Stimulated activated CD4-positive, alpha-beta T cell treated with anti-CD3 and anti-CD28 coated beads, Interleukin-4, amount 100 ng/mL, for 4 hours (primary cell): ENCODE measurements around the gene AP4S1.
"Not testable (repeated sequence)": the region's sequence is repeated elsewhere in the genome, so short reads cannot be mapped to it uniquely, and the experiment has no call there.

Experiments used
- DNase-seq, 2 experiments: peaks; one replicate each; pipeline ENCODE4 v3.0.0-alpha.2; 2020

AP4S1 gene

GRCh38 chr14:31045501-31046080 lies 20.1 kb downstream of the AP4S1 start:
- no peak for DNase-seq

- no peak for DNase-seq
Measured at GRCh38 chr14:31047503-31047902, 22.1 kb downstream of the AP4S1 start.

GRCh38 chr14:31051023-31051422 lies 25.6 kb downstream of the AP4S1 start:
- no peak for DNase-seq

- no peak for DNase-seq
Measured at GRCh38 chr14:31051511-31051910, 26.1 kb downstream of the AP4S1 start.

GRCh38 chr14:31052905-31053586 lies 27.6 kb downstream of the AP4S1 start:
- DNase-seq = not testable (repeated sequence)

- no peak for DNase-seq
Measured at GRCh38 chr14:31057035-31057434, 31.6 kb downstream of the AP4S1 start.

GRCh38 chr14:31057701-31058364 lies 32.4 kb downstream of the AP4S1 start:
- no peak for DNase-seq

GRCh38 chr14:31059152-31059924 lies 33.9 kb downstream of the AP4S1 start:
- DNase-seq = no peak

GRCh38 chr14:31060253-31060875 lies 34.9 kb downstream of the AP4S1 start:
- no peak for DNase-seq

- DNase-seq = not testable (repeated sequence)
Measured at GRCh38 chr14:31062908-31063307, 37.5 kb downstream of the AP4S1 start.

- no peak for DNase-seq
Measured at GRCh38 chr14:31068235-31068634, 42.8 kb downstream of the AP4S1 start.

GRCh38 chr14:31069343-31069742 lies 43.9 kb downstream of the AP4S1 start:
- no peak for DNase-seq

- DNase-seq = no peak
Measured at GRCh38 chr14:31070431-31070830, 45.0 kb downstream of the AP4S1 start.

- no peak for DNase-seq
Measured at GRCh38 chr14:31071151-31071550, 45.7 kb downstream of the AP4S1 start.

- no peak for DNase-seq
Measured at GRCh38 chr14:31075144-31075543, 49.7 kb downstream of the AP4S1 start.

GRCh38 chr14:31078766-31079165 lies 53.3 kb downstream of the AP4S1 start:
- DNase-seq = no peak

GRCh38 chr14:31080056-31080455 lies 54.6 kb downstream of the AP4S1 start:
- DNase-seq = no peak

- DNase-seq = no peak
Measured at GRCh38 chr14:31080484-31080883, 55.0 kb downstream of the AP4S1 start.

- DNase-seq = no peak
Measured at GRCh38 chr14:31083781-31084180, 58.3 kb downstream of the AP4S1 start.

- no peak for DNase-seq
Measured at GRCh38 chr14:31084385-31084784, 58.9 kb downstream of the AP4S1 start.

GRCh38 chr14:31085027-31085426 lies 59.6 kb downstream of the AP4S1 start:
- DNase-seq = no peak

GRCh38 chr14:31086466-31086865 lies 61.0 kb downstream of the AP4S1 start:
- not testable (repeated sequence) for DNase-seq
